ENCODE data around the gene TAF5L. TPM values are rescaled to one million over a fixed set of nuclear protein-coding genes. Genes with fewer than 3 reads are reported as not detected.

The TAF5L gene
- total and polyA plus RNA-seq, 2 of the 8 experiments (the other 6 are each of a cell fraction or from before 2014, with no cell fraction given), result 17.7 to 23.3 TPM

DNA sequence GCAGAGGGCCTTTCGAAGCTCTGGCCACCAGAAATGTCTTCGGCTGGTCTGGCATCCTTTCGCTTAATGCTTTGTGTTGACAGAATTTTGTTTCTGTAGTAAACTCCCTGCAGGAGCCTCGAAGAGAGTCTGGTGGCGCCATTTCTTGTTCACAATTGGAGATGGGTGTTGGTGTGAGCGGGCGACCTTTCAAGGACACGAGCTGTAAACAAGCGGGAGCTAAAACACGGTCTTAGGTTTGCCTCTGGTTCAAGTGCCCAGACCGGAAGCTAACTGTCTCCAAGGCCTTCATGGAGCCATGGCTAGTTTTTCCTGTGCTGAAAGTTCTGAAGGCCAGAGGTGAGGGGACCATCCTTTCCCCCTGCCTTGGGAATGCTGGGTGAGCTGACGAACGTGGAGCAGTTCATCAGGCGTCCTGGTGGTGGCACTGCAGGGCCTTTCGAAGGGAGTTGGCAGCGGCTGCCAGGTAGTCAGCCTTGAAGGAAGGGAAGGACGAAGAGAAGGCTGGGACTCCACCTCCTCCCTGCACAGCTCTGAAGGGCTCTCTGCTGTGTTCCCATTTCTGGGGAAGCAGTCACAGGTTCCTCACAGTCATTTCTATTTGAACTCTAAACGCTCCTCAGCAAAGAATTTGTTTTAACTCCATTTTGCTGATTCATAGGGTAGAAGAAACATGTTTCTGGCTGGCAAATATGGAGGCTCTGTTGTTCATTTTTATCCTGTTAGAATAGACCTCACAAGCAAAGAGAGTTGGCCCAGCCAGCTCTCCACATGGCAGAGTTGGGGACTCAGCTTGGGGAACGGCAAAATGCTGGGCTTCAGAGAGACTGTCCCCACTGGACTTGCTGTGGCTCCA, 35.3 kb upstream of the TAF5L start:
- H2AFZ ChIP-seq (ENCODE audit: low read length), result no peak overlapping the region
- no peak overlapping the region for H3K14ac ChIP-seq (ENCODE audit: insufficient read length)
- H3K27ac ChIP-seq (ENCODE audit: low read depth, low read length), result peak overlapping the region; percentile 31; the same call in 1 of the 2 replicates
- no peak overlapping the region for H2BK20ac ChIP-seq (ENCODE audit: low read length)
- CTCF ChIA-PET (ENCODE audit: partially characterized antibody), result interaction anchor here (0.6 to 3.8 kb wide), 47 partner anchors 9 to 655 kb away, joined by 3 to 24 read pairs (median 4); no protein-coding TSS in a partner anchor
- no peak overlapping the region for H2BK15ac ChIP-seq (ENCODE audit: low read length)
- H3K27me3 ChIP-seq (replicated peaks in 1 of 4; ENCODE audit: control insufficient read depth in 3 of 4, extremely low read depth in 1 of 4, insufficient read depth in 3 of 4, low read length in 3 of 4), result no peaks in the 10 kb centered on the region
- H3K9ac ChIP-seq (replicated peaks in 1 of 4; ENCODE audit: extremely low read depth in 1 of 4, low read depth in 3 of 4, low read length in 3 of 4), result no peak overlapping the region
- no peak overlapping the region for H3K4me2 ChIP-seq (ENCODE audit: insufficient read depth in 1 of 2, low read depth in 2 of 2, low read length in 2 of 2)
- no peaks in the 10 kb centered on the region for H4K20me1 ChIP-seq (replicated peaks in 1 of 2; ENCODE audit: control insufficient read depth in 1 of 2, insufficient read depth in 2 of 2, low read length in 2 of 2)
- H2BK5ac ChIP-seq (ENCODE audit: low read depth, low read length), result peak overlapping the region; percentile 37; the same call in 1 of the 2 replicates
- no peak overlapping the region for H2BK120ac ChIP-seq (replicated peaks; ENCODE audit: low read depth, low read length)
- DNase-seq (ENCODE audit: low read depth in 1 of 2, low spot score in 2 of 2) (peak; percentile 65 to 96), FAIRE-seq (peak; percentile 55)
- H3K56ac ChIP-seq (replicated peaks; ENCODE audit: insufficient read length, low read depth, low read length), result no peak overlapping the region
- H3K18ac ChIP-seq (ENCODE audit: extremely low read depth, low read length), result no peak overlapping the region; the same call in 1 of the 2 replicates
- POLR2A ChIA-PET (ENCODE audit: partially characterized antibody), result interaction anchor here (0.6 kb wide), 1 partner anchor 264 kb away, joined by 3 read pairs; no protein-coding TSS in a partner anchor
- no peak overlapping the region for H3K23ac ChIP-seq (ENCODE audit: insufficient read length)
- H4K5ac ChIP-seq (ENCODE audit: insufficient read length, low read depth, low read length), result no peak overlapping the region
- H3K4ac ChIP-seq (replicated peaks; ENCODE audit: insufficient read length, low read depth, low read length), result no peak overlapping the region
- H3K4me3 ChIP-seq (ENCODE audit: extremely low read depth in 1 of 4, insufficient read depth in 2 of 4, low read depth in 3 of 4, low read length in 4 of 4), result no peak overlapping the region
- no peak overlapping the region for H2AK5ac ChIP-seq (ENCODE audit: low read depth, low read length)
- H3K23me2 ChIP-seq (ENCODE audit: low read depth, low read length), result no peaks in the 10 kb centered on the region; the same call in 1 of the 2 replicates
- H4K91ac ChIP-seq (replicated peaks; ENCODE audit: insufficient read length, low read length), result no peak overlapping the region
- H3K36me3 ChIP-seq (ENCODE audit: control insufficient read depth in 2 of 4, insufficient read depth in 4 of 4, low read length in 3 of 4), result peaks cover 4 to 30% (median 13%) of the 10 kb centered on the region in 4 experiments; a peak in 7 of 8 replicates
- H3K79me1 ChIP-seq (ENCODE audit: low read depth, low read length), result no peaks in the 10 kb centered on the region
- H3K79me2 ChIP-seq (ENCODE audit: control insufficient read depth in 1 of 2, insufficient read depth in 2 of 2, low read length in 2 of 2), result no peaks in the 10 kb centered on the region
- 59% methylated on average over 19 of the region's 19 CpGs; no CpG with 5 or more reads in 1 of the 2 experiments for WGBS, 2 experiments (ENCODE audit: extremely low coverage in 1 of 2, insufficient coverage in 1 of 2, insufficient read length in 1 of 2, insufficient replicate concordance in 2 of 2, low coverage in 1 of 2, low lambda C conversion rate in 2 of 2, missing lambda C conversion rate in 1 of 2)
- H2BK12ac ChIP-seq (ENCODE audit: low read depth, low read length), result peak overlapping the region; percentile 81; the same call in 1 of the 2 replicates
- no peaks in the 10 kb centered on the region for H3K9me3 ChIP-seq (ENCODE audit: insufficient read depth in 2 of 2, low read depth in 1 of 2, low read length in 1 of 2)
- H4K8ac ChIP-seq (ENCODE audit: extremely low read depth, insufficient read depth, low read length), result no peak overlapping the region
- H3K4me1 ChIP-seq (replicated peaks in 1 of 4; ENCODE audit: control insufficient read depth in 3 of 4, insufficient read depth in 4 of 4, low read length in 3 of 4), result peaks cover 0 to 4% (median 0%) of the 10 kb centered on the region in 4 experiments; a peak in 2 of 7 replicates
- TF ChIP-seq CHD1 (IDR thresholded peaks at IDR 0.05; ENCODE audit: low read depth, low read length) (no peak), CTBP2 (IDR thresholded peaks at IDR 0.05; ENCODE audit: borderline replicate concordance, insufficient read depth, insufficient read length, low read length) (no peak), SRF (IDR thresholded peaks at IDR 0.05; ENCODE audit: low read depth, low read length) (no peak), SUZ12 (IDR thresholded peaks at IDR 0.05; ENCODE audit: low read length) (no peak), EGR1 (IDR thresholded peaks at IDR 0.05; ENCODE audit: borderline replicate concordance, low read depth, low read length) (no peak), USF2 (IDR thresholded peaks at IDR 0.05; ENCODE audit: low read length) (no peak), GABPA (IDR thresholded peaks at IDR 0.05; ENCODE audit: borderline replicate concordance, insufficient read depth, low read length) (no peak), GTF2F1 (IDR thresholded peaks at IDR 0.05; ENCODE audit: borderline replicate concordance, low read depth, low read length) (no peak), CREB1 (IDR thresholded peaks at IDR 0.05) (peak; percentile 50)
- TF ChIP-seq, protein P1, sequence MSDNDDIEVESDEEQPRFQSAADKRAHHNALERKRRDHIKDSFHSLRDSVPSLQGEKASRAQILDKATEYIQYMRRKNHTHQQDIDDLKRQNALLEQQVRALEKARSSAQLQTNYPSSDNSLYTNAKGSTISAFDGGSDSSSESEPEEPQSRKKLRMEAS (IDR thresholded peaks at IDR 0.05), result 0 out of 2 replicates have a peak, but pooled peaks have one; percentile 28
